K562 (cell line): ENCODE results near the gene MARK4. TPM values are rescaled to one million over a fixed set of nuclear protein-coding genes. Genes with fewer than 3 reads are reported as not detected.
A peak's percentile ranks its signal among the peaks of the same experiment; 100 is the strongest.

Source experiments
- C11orf30 ChIP-seq: fragments of 450-650 bp; IDR thresholded peaks from 2 replicates; pipeline ENCODE4 v1.6.1; 2016; ENCODE audit warnings: low read depth, mild to moderate bottlenecking
- FOXP1 ChIP-seq: sonication (generic); formaldehyde crosslinking; IDR thresholded peaks from 2 replicates; pipeline ENCODE4 v1.8.0; 2022; ENCODE audit warnings: mild to moderate bottlenecking, missing genetic modification reagents
- GTF2B ChIP-seq: IDR thresholded peaks from 2 replicates; pipeline ENCODE4 v1.6.1; 2011; ENCODE audit not compliant: insufficient read length; ENCODE audit errors: extremely low read depth
- GTF2E2 ChIP-seq: fragments of 200-800 bp; sonication (Bioruptor generic); IDR thresholded peaks from 2 replicates; pipeline ENCODE4 v1.6.1; 2016; ENCODE audit warnings: missing genetic modification characterization, missing compliant biosample characterization
- HMG20A ChIP-seq: fragments of 450-650 bp; formaldehyde crosslinking; conservative IDR thresholded peaks from 2 replicates; pipeline ENCODE4 v1.4.0; 2020; ENCODE audit warnings: mild to moderate bottlenecking, mixed read lengths
- KLF16 ChIP-seq: IDR thresholded peaks from 2 replicates; pipeline ENCODE4 v1.6.1; 2016; ENCODE audit warnings: antibody characterized with exemption
- NR3C1 ChIP-seq: sonication (generic); formaldehyde crosslinking; IDR thresholded peaks from 2 replicates; pipeline ENCODE4 v1.8.1; 2022; ENCODE audit warnings: missing genetic modification reagents
- PTRF ChIP-seq: fragments of 450-650 bp; IDR thresholded peaks from 2 replicates; pipeline ENCODE4 v1.6.1; 2016; ENCODE audit warnings: mild to moderate bottlenecking, missing genetic modification characterization, missing compliant biosample characterization
- RUNX1 ChIP-seq: sonication (generic); IDR thresholded peaks from 2 replicates; pipeline ENCODE4 v1.6.1; 2016; ENCODE audit warnings: antibody characterized with exemption, low read depth
- ZNF395 ChIP-seq: fragments of 200-800 bp; sonication (Bioruptor generic); IDR thresholded peaks from 2 replicates; pipeline ENCODE4 v1.6.1; 2017; ENCODE audit warnings: missing genetic modification characterization, missing compliant biosample characterization
- polyA plus RNA-seq, 8 experiments: library from polyadenylated mRNA; depleted of rRNA in 4 of 8; stranded (reverse) in 5 of 8; unstranded in 3 of 8; fragments of >200 nt; fragmentation: Nextera tagmentation in 2 of 8; fragmentation: Illumina TruSeq in 1 of 8; extraction: Ambion mirVana in 2 of 8; extraction: Trizol in 1 of 8; gene quantifications; 2 replicates each; pipeline versions ENCODE4 v1.2.1 to v1.2.3, GENCODE V29; 2011 to 2014; ENCODE audit warnings: inconsistent platforms in 1 of 8, missing spikeins in 1 of 8
- total RNA-seq, 7 experiments: library from RNA; depleted of rRNA in 6 of 7; stranded (reverse); fragments of >200 nt in 6 of 7; fragmentation: Illumina TruSeq in 2 of 7; extraction: Trizol in 2 of 7; gene quantifications; 2 replicates each; pipeline versions ENCODE4 v1.2.1 to v1.2.3, GENCODE V29; 2011 to 2021; ENCODE audit warnings: low replicate concordance in 1 of 7
- TF ChIP-seq, protein P1 (sequence below): fragments of 450-650 bp; IDR thresholded peaks from 2 replicates; pipeline ENCODE4 v1.6.1; 2017; ENCODE audit warnings: antibody characterized with exemption, mild to moderate bottlenecking
- TF ChIP-seq, protein P2 (sequence below): fragments of 250-450 bp; sonication (Bioruptor Pico); IDR thresholded peaks from 2 replicates; pipeline ENCODE4 v1.4.0; 2020
- TF ChIP-seq, protein P3 (sequence below): fragments of 450-650 bp; formaldehyde crosslinking; IDR thresholded peaks from 2 replicates; pipeline ENCODE4 v1.4.0; 2020; ENCODE audit warnings: mild to moderate bottlenecking, moderate library complexity

Gene MARK4
- total and polyA plus RNA-seq, 9 of the 15 experiments (the other 6 are each of a cell fraction or from before 2014, with no cell fraction given), result 0.52 to 29.4 (median 8.6) TPM

DNA sequence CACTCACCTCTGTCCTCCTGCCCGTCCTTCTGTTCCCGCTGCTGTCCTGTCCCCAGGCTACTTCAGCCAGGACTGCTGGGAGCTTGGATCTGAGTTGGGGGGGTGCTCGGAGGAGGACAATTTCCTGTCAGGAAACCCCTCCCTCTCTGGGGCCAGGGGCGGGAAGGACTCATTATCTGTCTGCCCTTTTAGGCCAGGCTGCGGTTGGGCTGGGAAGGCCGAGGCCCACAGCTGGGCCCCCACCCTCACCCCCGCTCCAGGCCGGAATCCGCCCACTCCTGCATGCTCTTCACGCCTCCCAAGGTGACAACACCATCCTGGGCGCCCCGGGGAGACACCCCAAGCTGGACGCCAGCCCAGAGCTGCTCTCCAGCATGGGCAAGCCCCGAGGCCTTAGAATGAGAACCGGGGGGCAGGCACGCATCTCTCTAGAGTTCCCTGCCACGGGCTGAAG, 5.7 kb upstream of the MARK4 start, which contains the start of gene EXOC3L2 (continued):
- TF ChIP-seq, protein P1, sequence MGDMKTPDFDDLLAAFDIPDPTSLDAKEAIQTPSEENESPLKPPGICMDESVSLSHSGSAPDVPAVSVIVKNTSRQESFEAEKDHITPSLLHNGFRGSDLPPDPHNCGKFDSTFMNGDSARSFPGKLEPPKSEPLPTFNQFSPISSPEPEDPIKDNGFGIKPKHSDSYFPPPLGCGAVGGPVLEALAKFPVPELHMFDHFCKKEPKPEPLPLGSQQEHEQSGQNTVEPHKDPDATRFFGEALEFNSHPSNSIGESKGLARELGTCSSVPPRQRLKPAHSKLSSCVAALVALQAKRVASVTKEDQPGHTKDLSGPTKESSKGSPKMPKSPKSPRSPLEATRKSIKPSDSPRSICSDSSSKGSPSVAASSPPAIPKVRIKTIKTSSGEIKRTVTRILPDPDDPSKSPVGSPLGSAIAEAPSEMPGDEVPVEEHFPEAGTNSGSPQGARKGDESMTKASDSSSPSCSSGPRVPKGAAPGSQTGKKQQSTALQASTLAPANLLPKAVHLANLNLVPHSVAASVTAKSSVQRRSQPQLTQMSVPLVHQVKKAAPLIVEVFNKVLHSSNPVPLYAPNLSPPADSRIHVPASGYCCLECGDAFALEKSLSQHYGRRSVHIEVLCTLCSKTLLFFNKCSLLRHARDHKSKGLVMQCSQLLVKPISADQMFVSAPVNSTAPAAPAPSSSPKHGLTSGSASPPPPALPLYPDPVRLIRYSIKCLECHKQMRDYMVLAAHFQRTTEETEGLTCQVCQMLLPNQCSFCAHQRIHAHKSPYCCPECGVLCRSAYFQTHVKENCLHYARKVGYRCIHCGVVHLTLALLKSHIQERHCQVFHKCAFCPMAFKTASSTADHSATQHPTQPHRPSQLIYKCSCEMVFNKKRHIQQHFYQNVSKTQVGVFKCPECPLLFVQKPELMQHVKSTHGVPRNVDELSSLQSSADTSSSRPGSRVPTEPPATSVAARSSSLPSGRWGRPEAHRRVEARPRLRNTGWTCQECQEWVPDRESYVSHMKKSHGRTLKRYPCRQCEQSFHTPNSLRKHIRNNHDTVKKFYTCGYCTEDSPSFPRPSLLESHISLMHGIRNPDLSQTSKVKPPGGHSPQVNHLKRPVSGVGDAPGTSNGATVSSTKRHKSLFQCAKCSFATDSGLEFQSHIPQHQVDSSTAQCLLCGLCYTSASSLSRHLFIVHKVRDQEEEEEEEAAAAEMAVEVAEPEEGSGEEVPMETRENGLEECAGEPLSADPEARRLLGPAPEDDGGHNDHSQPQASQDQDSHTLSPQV, result 0 out of 2 replicates have a peak, but pooled peaks have one; percentile 65
- TF ChIP-seq NR3C1 (CRISPR knock-in tag) (no peak), ZNF395 (no peak), KLF16 (peak; percentile 23; the same call in 1 of the 2 replicates), GTF2E2 (tag) (no peak), RUNX1 (no peak), HMG20A (CRISPR knock-in tag) (no peak), GTF2B (no peak), C11orf30 (no peak), FOXP1 (CRISPR knock-in tag) (no peak), PTRF (tag) (no peak)
- TF ChIP-seq, protein P2, sequence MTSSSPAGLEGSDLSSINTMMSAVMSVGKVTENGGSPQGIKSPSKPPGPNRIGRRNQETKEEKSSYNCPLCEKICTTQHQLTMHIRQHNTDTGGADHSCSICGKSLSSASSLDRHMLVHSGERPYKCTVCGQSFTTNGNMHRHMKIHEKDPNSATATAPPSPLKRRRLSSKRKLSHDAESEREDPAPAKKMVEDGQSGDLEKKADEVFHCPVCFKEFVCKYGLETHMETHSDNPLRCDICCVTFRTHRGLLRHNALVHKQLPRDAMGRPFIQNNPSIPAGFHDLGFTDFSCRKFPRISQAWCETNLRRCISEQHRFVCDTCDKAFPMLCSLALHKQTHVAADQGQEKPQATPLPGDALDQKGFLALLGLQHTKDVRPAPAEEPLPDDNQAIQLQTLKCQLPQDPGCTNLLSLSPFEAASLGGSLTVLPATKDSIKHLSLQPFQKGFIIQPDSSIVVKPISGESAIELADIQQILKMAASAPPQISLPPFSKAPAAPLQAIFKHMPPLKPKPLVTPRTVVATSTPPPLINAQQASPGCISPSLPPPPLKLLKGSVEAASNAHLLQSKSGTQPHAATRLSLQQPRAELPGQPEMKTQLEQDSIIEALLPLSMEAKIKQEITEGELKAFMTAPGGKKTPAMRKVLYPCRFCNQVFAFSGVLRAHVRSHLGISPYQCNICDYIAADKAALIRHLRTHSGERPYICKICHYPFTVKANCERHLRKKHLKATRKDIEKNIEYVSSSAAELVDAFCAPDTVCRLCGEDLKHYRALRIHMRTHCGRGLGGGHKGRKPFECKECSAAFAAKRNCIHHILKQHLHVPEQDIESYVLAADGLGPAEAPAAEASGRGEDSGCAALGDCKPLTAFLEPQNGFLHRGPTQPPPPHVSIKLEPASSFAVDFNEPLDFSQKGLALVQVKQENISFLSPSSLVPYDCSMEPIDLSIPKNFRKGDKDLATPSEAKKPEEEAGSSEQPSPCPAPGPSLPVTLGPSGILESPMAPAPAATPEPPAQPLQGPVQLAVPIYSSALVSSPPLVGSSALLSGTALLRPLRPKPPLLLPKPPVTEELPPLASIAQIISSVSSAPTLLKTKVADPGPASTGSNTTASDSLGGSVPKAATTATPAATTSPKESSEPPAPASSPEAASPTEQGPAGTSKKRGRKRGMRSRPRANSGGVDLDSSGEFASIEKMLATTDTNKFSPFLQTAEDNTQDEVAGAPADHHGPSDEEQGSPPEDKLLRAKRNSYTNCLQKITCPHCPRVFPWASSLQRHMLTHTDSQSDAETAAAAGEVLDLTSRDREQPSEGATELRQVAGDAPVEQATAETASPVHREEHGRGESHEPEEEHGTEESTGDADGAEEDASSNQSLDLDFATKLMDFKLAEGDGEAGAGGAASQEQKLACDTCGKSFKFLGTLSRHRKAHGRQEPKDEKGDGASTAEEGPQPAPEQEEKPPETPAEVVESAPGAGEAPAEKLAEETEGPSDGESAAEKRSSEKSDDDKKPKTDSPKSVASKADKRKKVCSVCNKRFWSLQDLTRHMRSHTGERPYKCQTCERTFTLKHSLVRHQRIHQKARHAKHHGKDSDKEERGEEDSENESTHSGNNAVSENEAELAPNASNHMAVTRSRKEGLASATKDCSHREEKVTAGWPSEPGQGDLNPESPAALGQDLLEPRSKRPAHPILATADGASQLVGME (CRISPR knock-in tag), result no peak
- TF ChIP-seq, protein P3, sequence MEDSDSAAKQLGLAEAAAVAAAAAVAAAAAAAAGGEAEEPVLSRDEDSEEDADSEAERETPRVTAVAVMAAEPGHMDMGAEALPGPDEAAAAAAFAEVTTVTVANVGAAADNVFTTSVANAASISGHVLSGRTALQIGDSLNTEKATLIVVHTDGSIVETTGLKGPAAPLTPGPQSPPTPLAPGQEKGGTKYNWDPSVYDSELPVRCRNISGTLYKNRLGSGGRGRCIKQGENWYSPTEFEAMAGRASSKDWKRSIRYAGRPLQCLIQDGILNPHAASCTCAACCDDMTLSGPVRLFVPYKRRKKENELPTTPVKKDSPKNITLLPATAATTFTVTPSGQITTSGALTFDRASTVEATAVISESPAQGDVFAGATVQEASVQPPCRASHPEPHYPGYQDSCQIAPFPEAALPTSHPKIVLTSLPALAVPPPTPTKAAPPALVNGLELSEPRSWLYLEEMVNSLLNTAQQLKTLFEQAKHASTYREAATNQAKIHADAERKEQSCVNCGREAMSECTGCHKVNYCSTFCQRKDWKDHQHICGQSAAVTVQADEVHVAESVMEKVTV (CRISPR knock-in tag), result no peak
